ENCODE measurements around the gene RDH12.
"Not testable (repeated sequence)": the region's sequence is repeated elsewhere in the genome, so short reads cannot be mapped to it uniquely, and the experiment has no call there.

The RDH12 gene

GRCh38 chr14:67718265-67718664 lies 16.6 kb downstream of the RDH12 start:
- H3K4me3 Mint-ChIP-seq = no peak overlapping the region
- peaks cover 25 to 26% of the 10 kb centered on the region in 2 donors for H3K27me3 Mint-ChIP-seq
- peaks cover 4 to 7% of the 10 kb centered on the region in 2 donors for H3K4me1 Mint-ChIP-seq (ENCODE audit: low read depth in 2 of 2)
- H3K9me3 Mint-ChIP-seq = no peaks in the 10 kb centered on the region
- no peak overlapping the region for H3K27ac Mint-ChIP-seq
- H3K36me3 Mint-ChIP-seq (ENCODE audit: insufficient read depth) = peaks cover 3% of the 10 kb centered on the region
- DNase-seq (no peak), ATAC-seq (replicated peaks) (no peak)

- not testable (repeated sequence) for H3K36me3 Mint-ChIP-seq (ENCODE audit: insufficient read depth); H3K4me1 Mint-ChIP-seq (ENCODE audit: low read depth in 2 of 2); H3K4me3 Mint-ChIP-seq; H3K27ac Mint-ChIP-seq; H3K9me3 Mint-ChIP-seq; DNase-seq; ATAC-seq (replicated peaks)
- H3K27me3 Mint-ChIP-seq = peaks cover 33 to 37% of the 10 kb centered on the region in 2 donors
Measured at GRCh38 chr14:67719385-67719784, 17.7 kb downstream of the RDH12 start.

GRCh38 chr14:67719866-67720265 lies 18.2 kb downstream of the RDH12 start:
- Mint-ChIP-seq H3K4me1 (ENCODE audit: low read depth in 2 of 2) (peaks cover 4 to 7% of the 10 kb centered on the region in 2 donors), H3K4me3 (no peak overlapping the region), H3K9me3 (no peaks in the 10 kb centered on the region), H3K36me3 (ENCODE audit: insufficient read depth) (peaks cover 3% of the 10 kb centered on the region), H3K27ac (no peak overlapping the region), H3K27me3 (peaks cover 35 to 42% of the 10 kb centered on the region in 2 donors)
- no peak for DNase-seq
- no peak for ATAC-seq (replicated peaks)

DNA sequence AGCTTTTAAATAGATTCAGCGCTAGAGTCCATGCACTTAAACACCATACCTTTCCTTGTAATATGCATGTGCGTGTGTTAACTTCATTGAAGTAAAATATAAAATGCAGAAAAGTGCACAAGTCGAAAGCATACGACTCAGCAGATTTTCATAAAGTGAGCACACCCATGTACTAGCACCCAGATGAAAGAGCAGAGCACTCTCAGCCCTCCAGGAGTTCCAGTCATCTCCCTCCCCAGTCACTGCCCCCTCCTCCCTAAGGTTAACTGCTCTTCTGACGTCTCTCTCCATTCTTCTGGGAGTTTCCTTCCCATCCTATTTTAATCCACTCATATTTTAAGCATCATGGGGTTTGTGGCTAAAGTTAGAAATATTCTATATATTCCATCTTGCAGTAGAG lies 20.2 kb downstream of the RDH12 start:
- peaks cover 3% of the 10 kb centered on the region for H3K36me3 Mint-ChIP-seq (ENCODE audit: insufficient read depth)
- H3K27ac Mint-ChIP-seq = no peak overlapping the region
- H3K4me1 Mint-ChIP-seq (ENCODE audit: low read depth in 2 of 2) = peaks cover 4 to 7% of the 10 kb centered on the region in 2 donors
- DNase-seq = no peak
- no peaks in the 10 kb centered on the region for H3K9me3 Mint-ChIP-seq
- no peak for ATAC-seq (replicated peaks)
- H3K4me3 Mint-ChIP-seq = no peak overlapping the region
- H3K27me3 Mint-ChIP-seq = peaks cover 35 to 62% of the 10 kb centered on the region in 2 donors

- Mint-ChIP-seq H3K4me3 (no peak overlapping the region), H3K36me3 (ENCODE audit: insufficient read depth) (peaks cover 3% of the 10 kb centered on the region)
Measured at GRCh38 chr14:67722293-67722692, 20.6 kb downstream of the RDH12 start.

DNA sequence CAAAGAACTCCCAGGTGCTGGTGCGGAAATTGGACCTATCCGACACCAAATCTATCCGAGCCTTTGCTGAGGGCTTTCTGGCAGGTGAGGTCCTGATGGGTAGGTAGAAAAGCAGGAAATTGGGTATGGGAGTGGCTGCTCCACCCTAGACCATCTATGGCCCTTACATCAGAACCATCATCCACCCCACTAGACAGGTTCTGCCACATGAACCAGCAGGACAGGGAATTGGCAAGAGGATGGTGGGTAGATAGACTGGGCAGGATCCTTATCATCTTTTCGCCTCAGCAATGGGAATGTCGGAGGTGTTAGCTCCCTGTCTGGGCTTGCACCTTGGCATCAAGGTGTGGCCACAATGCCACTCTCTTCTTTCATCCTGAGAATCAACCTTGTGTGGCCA lies 23.5 kb downstream of the RDH12 start:
- DNase-seq = no peak
- ATAC-seq (replicated peaks) = no peak
- H3K36me3 Mint-ChIP-seq (ENCODE audit: insufficient read depth) = no peaks in the 10 kb centered on the region
- no peak overlapping the region for H3K4me3 Mint-ChIP-seq
- H3K27me3 Mint-ChIP-seq = peaks cover 35 to 65% of the 10 kb centered on the region in 2 donors
- H3K9me3 Mint-ChIP-seq = no peaks in the 10 kb centered on the region
- no peak overlapping the region for H3K27ac Mint-ChIP-seq
- H3K4me1 Mint-ChIP-seq (ENCODE audit: low read depth in 2 of 2) = peaks cover 4 to 7% of the 10 kb centered on the region in 2 donors

More at GRCh38 chr14:67722293-67722692, 20.6 kb downstream of the RDH12 start:
- Mint-ChIP-seq H3K27me3 (peaks cover 35 to 65% of the 10 kb centered on the region in 2 donors), H3K27ac (no peak overlapping the region), H3K4me1 (ENCODE audit: low read depth in 2 of 2) (peaks cover 4 to 7% of the 10 kb centered on the region in 2 donors), H3K9me3 (no peaks in the 10 kb centered on the region)
- DNase-seq = no peak
- no peak for ATAC-seq (replicated peaks)

DNA sequence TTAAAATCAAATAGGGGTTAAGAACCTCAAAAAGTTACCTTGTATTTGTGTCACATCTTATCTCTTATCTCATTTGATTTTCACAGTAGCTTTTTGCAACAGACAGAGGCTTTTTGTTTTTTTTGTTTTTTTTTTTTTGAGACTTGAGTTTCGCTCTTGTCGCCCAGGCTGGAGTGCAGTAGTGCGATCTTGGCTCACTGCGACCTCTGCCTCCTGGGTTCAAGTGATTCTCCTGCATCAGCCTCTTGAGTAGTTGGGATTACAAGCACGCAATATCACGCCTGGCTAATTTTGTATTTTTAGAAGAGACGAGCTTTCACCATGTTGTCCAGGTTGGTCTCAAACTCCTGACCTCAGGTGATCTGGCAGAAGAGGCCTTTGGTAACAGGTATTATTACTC lies 25.7 kb downstream of the RDH12 start:
- no peak overlapping the region for H3K4me3 Mint-ChIP-seq
- H3K4me1 Mint-ChIP-seq (ENCODE audit: low read depth in 2 of 2) = peaks cover 4% of the 10 kb centered on the region in 2 donors
- H3K27ac Mint-ChIP-seq = no peak overlapping the region
- no peaks in the 10 kb centered on the region for H3K9me3 Mint-ChIP-seq
- no peaks in the 10 kb centered on the region for H3K36me3 Mint-ChIP-seq (ENCODE audit: insufficient read depth)
- ATAC-seq (replicated peaks) (no peak), DNase-seq (no peak)
- peaks cover 18 to 48% of the 10 kb centered on the region in 2 donors for H3K27me3 Mint-ChIP-seq

DNA sequence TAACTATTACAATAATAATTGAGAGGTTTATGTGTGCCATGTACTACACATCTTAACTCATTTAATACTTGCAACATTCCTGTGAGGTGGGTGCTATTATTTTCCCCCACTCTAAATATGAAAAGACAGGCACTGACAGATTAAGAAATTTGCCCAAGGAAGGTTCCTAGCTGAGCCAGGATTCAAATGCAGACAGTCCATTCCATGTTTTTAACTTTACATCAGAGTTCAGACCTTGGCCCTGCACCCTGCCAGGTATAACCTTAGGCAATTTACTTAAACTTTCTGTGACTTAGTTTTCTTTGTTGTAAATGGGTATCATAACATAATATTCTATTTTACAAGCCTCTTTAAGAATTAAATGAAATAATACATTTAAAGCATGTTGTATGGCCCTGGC lies 26.6 kb downstream of the RDH12 start:
- Mint-ChIP-seq H3K27me3 (peaks cover 10 to 39% of the 10 kb centered on the region in 2 donors), H3K4me3 (no peak overlapping the region), H3K9me3 (no peaks in the 10 kb centered on the region), H3K27ac (no peak overlapping the region), H3K4me1 (ENCODE audit: low read depth in 2 of 2) (no peaks in the 10 kb centered on the region), H3K36me3 (ENCODE audit: insufficient read depth) (no peaks in the 10 kb centered on the region)
- no peak for ATAC-seq (replicated peaks)
- DNase-seq = no peak

GRCh38 chr14:67729072-67729885 lies 27.6 kb downstream of the RDH12 start:
- peaks cover 3 to 28% of the 10 kb centered on the region in 2 donors for H3K27me3 Mint-ChIP-seq
- no peak overlapping the region for H3K27ac Mint-ChIP-seq
- no peaks in the 10 kb centered on the region for H3K36me3 Mint-ChIP-seq (ENCODE audit: insufficient read depth)
- DNase-seq (no peak), ATAC-seq (replicated peaks) (no peak)
- H3K9me3 Mint-ChIP-seq = no peaks in the 10 kb centered on the region
- H3K4me3 Mint-ChIP-seq = no peak overlapping the region
- H3K4me1 Mint-ChIP-seq (ENCODE audit: low read depth in 2 of 2) = no peaks in the 10 kb centered on the region

GRCh38 chr14:67733616-67734015 lies 31.9 kb downstream of the RDH12 start:
- Mint-ChIP-seq H3K36me3 (ENCODE audit: insufficient read depth) (no peaks in the 10 kb centered on the region), H3K9me3 (no peaks in the 10 kb centered on the region), H3K4me3 (no peak overlapping the region), H3K4me1 (ENCODE audit: low read depth in 2 of 2) (no peaks in the 10 kb centered on the region), H3K27me3 (peaks cover 0 to 9% of the 10 kb centered on the region in 2 donors), H3K27ac (no peak overlapping the region)
- DNase-seq = no peak
- ATAC-seq (replicated peaks) = no peak

DNA sequence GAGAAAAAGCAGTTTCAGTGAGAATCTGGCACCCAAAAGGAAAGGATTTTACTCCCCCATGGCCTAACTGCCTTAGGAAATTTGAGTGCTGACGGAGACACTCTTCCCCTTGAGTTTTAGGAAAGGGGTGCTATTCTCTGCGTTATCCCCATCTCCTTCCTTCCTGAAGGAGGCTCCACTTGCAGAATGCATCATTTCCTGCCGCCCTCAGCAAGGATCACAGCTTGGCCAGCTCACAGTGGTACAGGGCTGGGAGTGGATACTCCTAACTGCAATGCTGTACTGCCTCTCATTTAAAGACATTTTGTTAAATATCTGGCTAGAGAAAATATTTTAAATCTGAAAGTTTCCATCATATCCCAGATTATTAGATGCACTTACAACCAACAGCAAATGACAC lies 33.0 kb downstream of the RDH12 start:
- Mint-ChIP-seq H3K36me3 (ENCODE audit: insufficient read depth) (no peaks in the 10 kb centered on the region), H3K27me3 (peaks cover 0 to 9% of the 10 kb centered on the region in 2 donors), H3K4me3 (no peak overlapping the region), H3K4me1 (ENCODE audit: low read depth in 2 of 2) (peaks cover 0 to 2% of the 10 kb centered on the region in 2 donors), H3K27ac (no peak overlapping the region), H3K9me3 (no peaks in the 10 kb centered on the region)
- DNase-seq = no peak
- ATAC-seq (replicated peaks) = no peak

GRCh38 chr14:67735336-67736147 lies 33.9 kb downstream of the RDH12 start:
- H3K27me3 Mint-ChIP-seq = peaks cover 0 to 9% of the 10 kb centered on the region in 2 donors
- H3K36me3 Mint-ChIP-seq (ENCODE audit: insufficient read depth) = no peaks in the 10 kb centered on the region
- ATAC-seq (replicated peaks) = no peak
- DNase-seq = no peak
- H3K4me3 Mint-ChIP-seq = no peak overlapping the region
- H3K4me1 Mint-ChIP-seq (ENCODE audit: low read depth in 2 of 2) = peaks cover 0 to 2% of the 10 kb centered on the region in 2 donors
- H3K27ac Mint-ChIP-seq = no peak overlapping the region
- H3K9me3 Mint-ChIP-seq = no peaks in the 10 kb centered on the region

GRCh38 chr14:67736771-67737170 lies 35.1 kb downstream of the RDH12 start:
- no peaks in the 10 kb centered on the region for H3K36me3 Mint-ChIP-seq (ENCODE audit: insufficient read depth)
- ATAC-seq (replicated peaks) = no peak

More at GRCh38 chr14:67736771-67737170, 35.1 kb downstream of the RDH12 start:
- Mint-ChIP-seq H3K9me3 (no peaks in the 10 kb centered on the region), H3K4me1 (ENCODE audit: low read depth in 2 of 2) (peaks cover 0 to 2% of the 10 kb centered on the region in 2 donors), H3K4me3 (no peak overlapping the region), H3K27me3 (peaks cover 0 to 9% of the 10 kb centered on the region in 2 donors), H3K27ac (no peak overlapping the region)
- no peak for DNase-seq

All from effector memory CD8-positive, alpha-beta T cell (primary cell).